GM18870 (cell line): ENCODE results near the gene CHD9.
A peak's percentile ranks its signal among the peaks of the same experiment; 100 is the strongest.
"Not testable (repeated sequence)": the region's sequence is repeated elsewhere in the genome, so short reads cannot be mapped to it uniquely, and the experiment has no call there.

Experiments
- ATAC-seq: cut with Tn5 transposase; IDR thresholded peaks from one replicate; pipeline ENCODE4 v1.9.1; 2021; ENCODE audit warnings: moderate library complexity; ENCODE audit not compliant: unreplicated experiment

CHD9 gene

DNA sequence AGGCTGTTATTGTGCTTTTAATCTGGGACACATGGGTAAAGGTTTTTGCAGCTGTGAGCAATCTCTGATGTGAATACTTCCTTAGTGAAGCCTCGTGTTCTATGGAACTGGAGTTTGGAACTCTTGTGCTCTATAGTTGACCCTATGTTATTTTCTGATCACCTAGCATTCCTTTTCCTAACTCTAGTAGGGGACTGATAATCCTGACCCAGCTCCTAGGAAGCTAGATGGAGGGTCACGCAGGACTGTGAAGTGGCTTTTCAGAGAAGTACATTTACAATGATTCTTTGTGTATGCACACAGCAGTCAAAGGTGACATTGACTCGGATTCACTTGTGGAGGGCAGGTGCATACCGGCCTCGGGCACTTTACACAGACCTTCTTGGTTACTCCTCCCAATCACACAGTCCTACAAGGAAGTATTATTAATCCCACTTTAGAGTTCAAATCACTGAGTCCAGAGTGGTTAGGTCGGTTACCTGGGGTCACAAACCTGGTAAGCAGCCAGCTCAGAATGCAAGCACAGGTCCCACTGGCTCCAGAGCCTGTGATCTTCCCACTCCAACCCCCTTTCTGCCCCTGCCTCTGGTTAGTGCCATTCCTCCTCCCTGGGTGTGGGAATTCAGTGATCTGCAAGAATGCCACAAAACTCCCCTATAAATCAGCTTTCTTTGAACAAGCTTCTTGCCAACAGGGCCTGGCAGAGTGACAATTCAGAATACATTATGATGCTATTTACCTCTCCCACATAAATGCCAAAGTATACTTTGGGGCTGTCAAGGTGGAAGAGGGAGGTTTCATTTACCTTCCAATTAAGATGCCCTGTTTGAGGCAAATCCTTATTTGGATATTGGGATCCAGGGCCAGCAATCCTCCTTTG is 9.2 kb upstream of the CHD9 start:
- no peak for ATAC-seq

DNA sequence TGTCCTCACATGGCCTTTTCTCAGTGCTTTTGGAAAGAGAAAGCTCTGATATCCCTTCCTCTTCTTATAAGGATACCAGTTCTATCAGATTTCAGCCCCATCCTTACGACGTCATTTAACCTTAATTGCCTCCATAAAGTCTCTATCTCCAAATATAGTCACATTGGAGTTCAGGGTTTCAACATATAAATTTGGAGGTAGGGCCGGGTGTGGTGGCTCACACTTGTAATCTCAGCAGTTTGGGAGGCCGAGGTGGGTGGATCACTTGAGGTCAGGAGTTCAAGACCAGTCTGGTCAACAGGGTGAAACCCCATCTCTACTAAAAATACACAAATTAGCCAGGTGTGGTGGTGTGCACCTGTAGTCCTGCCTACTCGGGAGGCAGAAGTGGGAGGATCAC is 7.3 kb upstream of the CHD9 start:
- not testable (repeated sequence) for ATAC-seq

GRCh38 chr16:53048139-53048915 is 6.5 kb upstream of the CHD9 start:
- ATAC-seq = no peak

- ATAC-seq = not testable (repeated sequence)
Measured at GRCh38 chr16:53051255-53051654, 3.5 kb upstream of the CHD9 start.

DNA sequence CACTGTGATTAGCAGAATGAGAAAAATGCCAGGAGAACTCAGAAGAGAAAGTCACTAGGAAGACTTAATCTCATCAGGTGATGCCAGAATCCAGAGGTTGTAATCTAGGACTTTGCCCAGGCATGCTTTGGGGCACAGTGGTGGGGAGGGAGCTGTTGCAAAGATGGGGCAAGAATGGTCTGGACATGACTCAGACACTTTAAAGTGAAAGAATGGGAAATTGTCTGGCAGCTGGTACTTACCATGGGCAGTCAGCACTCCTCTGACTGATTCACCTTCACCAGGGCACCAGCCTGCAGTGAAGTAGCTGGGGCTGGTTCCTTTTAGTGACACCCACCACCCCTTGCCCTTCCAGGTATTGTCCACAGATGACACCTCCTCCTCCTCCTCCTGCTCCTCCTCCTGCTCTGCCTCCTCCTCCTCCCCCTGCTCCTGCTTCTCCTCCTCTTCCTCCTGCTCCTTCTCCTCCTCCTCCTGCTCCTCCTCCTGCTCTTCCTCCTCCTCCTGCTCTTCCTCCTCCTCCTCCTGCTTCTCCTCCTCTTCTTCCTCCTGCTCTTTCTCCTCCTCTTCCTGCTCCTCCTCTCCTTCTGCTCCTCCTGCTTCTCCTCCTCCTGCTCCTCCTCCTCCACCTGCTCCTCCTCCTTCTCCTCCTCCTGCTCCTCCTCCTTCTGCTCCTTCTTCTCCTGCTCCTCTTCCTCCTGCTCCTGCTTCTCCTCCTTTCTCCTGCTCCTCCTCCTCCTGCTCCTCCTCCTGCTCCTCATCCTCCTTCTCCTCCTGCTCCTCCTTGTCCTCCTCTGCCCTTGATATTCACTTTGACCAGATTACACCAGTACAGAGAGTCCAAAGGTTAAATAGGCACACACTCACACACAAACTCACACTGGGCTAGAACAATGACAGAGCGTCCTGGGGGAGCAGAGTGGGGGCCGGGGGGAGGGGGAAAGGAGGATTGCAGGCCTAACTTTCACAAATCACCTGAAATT is 2.0 kb upstream of the CHD9 start, which contains the start of gene CHD9NB:
CHD9NB (minus strand) TSS at position 379 of the 983 bp plus-strand sequence. CDS start 8,739 bp downstream, outside the sequence.
- ATAC-seq = no peak

DNA sequence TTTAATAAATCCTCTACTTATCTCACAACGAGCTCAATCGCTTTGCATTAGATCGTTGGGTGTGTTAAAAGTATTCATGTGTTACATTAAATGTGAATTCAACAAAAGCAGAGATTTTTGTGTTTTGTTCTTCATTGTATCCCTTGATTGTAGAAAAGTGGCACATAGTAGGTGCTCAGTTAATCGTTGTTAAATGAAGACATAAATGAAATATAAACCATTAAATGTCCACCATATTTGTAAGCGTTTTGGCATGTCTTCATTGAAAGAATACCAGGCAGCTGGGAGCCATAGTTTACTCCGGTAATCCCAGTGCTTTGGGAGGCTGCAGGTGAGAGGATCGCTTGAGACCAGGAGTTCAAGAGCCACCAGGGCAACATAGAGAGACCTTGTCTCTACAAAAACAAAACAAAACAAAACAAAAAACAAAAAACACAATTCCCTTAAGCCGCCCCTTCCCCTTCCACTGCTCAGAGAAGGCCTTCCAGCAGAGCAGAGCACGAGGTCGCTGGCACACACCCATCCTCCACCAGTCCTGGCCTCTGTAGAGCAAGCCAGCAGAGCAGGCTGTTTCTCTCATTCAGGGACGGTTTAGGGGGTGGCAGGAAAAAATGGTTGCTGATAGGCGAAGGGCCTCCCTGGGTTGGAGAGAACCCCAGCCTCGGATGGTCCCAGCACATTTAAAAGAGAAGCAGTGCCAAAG is 673 bp upstream of the CHD9 start:
- peak; percentile 24 for ATAC-seq

DNA sequence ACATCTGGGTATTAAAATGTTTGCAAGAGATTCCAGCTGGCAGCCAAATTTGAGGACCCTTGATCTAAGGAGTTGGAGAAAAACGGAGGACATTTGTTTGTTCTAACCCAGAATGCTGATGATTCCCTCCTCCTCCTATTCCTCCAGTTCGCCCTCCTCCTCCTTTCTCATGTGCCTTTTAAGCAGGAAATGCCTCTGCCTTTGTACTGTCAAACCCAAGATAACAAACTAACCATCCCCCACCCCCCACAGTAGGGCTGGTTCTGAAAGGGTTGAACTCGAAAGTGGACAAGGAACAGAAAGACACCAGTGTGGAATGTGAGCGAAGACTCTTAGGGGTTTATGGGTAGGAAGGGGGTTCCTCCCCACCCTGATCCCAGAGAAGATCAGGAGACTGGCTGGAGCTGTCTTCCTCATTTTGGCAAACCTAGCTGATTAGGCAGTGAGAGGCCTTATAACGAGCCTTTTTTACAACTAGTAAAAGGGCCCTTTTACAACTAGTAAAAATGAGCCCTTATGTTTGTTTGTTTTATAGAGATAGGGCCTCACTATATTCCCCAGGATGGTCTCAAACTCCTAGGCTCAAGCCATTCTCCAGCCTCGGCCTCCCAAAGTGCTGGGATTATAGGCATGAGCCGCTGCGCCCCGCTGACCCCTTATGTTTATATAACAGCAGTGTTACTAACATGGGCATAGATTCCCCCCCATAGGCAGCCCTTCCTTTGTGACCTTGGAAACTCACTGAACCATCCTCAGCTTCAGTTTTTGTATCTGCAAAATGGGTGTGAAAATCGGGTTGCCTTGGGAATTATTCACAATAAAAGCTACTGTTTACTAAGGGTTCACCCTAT is 975 bp downstream of the CHD9 start:
- no peak for ATAC-seq

DNA sequence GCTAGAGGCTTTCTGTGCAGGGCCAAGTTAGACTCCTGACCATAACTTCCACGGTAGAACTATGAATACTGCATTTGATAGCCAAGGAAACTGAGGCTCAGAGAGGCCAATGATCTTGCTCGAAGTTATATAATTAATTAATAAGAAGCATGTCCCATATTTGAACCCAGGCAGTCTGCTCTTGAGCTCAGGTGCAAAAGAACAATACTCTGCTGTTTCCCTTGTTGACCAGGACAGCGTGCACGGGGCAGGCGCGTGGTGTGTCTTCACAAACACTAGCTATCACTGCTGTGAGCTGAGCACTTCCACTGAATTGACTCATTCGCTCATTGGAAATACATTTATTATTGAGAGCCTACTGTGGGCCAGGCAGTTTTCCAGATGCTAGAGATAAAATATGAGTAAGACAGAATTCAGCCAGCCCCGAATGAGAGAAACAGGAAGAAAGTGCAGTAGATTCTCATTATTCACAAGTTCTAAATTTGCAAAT is 1.6 kb downstream of the CHD9 start:
- no peak for ATAC-seq

GRCh38 chr16:53057658-53058057 is 2.9 kb downstream of the CHD9 start:
- ATAC-seq = no peak

DNA sequence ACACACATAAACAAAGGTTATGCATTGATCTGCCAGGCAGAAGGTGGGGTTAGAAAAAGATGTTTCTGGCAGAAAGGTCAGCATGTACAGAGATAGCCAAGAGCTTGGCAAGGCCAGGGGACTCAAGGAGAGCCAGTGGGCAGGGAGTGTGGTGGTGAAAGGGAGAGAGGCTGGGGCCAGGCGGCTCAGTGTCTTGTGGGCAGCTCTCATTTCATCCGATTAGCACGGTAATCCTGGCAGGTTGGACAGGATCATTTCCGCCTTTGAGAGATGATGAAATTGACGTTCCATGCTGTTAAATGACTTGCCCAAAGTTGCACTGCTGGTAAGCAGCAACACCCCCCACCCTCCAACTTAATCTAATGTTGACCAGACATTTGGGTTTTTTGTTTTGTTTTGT is 3.6 kb downstream of the CHD9 start:
- no peak for ATAC-seq

DNA sequence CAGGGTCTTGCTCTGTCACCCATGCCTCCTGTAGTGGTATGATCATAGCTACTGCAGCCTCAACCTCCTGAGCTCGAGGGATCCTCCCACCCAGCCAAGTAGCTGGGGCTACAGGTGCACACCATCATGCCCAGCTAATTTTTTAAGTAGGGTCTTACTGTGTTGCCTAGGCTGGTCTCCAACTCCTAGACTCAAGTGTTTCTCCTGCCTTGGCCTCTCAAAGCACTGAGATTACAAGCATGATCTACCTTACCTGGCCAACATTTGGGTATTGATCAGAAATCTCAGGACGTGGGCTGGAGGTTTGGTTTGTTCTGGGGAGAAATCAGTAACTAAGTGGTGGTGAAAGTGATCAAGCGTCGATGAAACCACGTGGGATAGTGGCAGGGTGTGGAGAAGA is 4.1 kb downstream of the CHD9 start:
- no peak for ATAC-seq

GRCh38 chr16:53059672-53060071 is 4.9 kb downstream of the CHD9 start:
- ATAC-seq = no peak

- peak; percentile 13 for ATAC-seq
Measured at GRCh38 chr16:53061256-53061655, 6.5 kb downstream of the CHD9 start.

DNA sequence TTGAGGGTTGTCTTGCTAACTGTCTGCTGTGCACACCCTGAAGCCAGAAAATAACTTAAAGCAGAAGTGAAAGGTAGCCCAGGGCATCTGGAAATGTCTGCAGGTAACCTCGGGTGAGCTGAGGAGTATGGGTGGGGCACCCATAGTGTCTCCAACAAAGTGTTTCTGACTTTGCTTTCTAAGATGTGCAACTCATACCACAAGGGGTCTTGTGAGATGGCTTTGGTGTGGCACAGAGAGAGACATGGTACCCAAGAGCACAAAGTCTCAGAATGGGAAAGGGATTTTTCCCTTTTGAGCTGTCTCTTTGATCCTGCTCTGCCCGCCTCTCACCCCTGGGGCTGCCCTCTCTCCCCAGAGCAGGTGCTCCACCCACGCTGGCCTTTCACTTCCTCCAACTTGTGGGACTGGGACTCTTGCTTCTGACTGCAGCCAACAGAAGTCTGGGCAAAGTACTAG is 6.9 kb downstream of the CHD9 start:
- peak; percentile 83 for ATAC-seq

- ATAC-seq = no peak
Measured at GRCh38 chr16:53064081-53064578, 9.3 kb downstream of the CHD9 start.

DNA sequence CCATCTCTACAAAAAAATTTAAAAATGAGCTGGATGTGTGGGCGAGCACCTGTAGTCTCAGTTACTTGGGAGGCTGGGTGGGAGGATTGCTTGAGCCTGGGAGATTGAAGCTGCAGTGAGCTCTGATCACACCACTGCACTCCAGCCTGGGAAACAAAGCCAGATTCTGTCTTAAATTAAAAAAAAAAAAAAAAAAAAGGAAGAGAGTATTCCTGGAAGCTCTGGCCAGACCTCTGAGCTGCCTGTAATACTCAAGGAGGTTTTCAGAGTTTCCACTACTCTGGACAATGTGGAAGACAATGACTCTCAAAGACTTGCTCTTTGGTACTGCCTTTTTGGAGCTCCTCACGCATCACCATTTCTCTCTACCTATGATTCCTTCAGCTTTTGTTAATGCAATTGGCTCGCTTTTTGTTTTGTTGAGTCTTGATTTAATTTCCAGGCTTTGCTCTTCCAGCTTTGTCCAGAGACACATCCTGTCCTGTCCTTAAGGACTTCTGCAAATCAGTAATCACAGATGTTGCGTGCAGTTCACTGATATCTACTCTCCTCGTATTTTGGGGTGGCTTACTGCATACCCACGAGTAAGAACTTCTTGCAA is 10.8 kb downstream of the CHD9 start:
- ATAC-seq = no peak

DNA sequence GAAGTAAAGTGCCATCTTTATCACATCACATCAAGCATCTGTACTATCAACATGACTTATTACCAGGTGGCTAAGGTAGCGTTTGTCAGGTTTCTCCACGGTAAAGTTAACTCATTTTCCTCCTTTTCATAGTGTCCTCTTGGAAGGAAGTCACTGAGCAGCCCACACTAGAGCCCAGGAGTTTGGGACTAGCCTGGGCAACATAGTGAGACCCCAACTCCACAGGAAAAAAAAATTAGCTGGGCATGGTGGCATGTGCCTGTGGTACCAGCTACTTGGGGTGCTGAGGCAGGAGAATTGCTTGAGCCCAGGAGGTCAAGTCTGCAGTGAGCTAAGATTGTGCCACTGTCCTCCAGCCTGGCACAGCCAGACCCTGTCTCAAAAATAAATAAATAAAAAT is 12.9 kb downstream of the CHD9 start:
- no peak for ATAC-seq

DNA sequence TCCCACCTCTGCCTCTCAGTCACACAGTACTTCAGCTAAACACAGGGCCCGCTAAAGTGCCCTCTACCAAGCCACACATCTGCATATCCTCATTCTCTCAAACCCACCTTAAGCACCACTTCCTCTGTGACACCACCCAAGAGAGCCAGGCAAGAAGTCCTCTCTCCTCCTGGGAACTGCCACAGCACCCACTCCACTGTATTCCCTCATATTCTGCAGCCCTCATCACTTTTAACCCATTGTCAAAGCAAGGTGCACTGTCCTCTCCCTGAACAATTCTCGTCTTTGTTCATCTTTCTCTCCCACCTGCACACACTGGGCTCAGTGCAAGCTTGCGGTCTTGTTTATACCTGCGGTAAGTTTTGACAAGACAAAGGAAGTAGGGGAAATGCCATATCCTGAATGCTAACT is 13.6 kb downstream of the CHD9 start:
- ATAC-seq = peak; percentile 56
